Astrocyte (in vitro differentiated cells and primary cell): ENCODE results near the gene GPSM3. TPM values are rescaled to one million over a fixed set of nuclear protein-coding genes. Genes with fewer than 3 reads are reported as not detected.

Experiments used
- DNase-seq: peaks from one replicate; pipeline ENCODE4 v3.0.0-alpha.2; 2010; ENCODE audit warnings: low read depth
- FAIRE-seq: peaks from 2 replicates; lab custom pipeline; 2011; peaks lifted over from hg19 to GRCh38; lab: Jason Lieb, UNC
- H2AFZ ChIP-seq: 2 replicates; pipeline ENCODE4 v1.6.0; 2012; ENCODE audit warnings: low read depth, low read length, inconsistent platforms
- H3K27ac ChIP-seq: 2 replicates; pipeline ENCODE4 v1.5.1; 2011; ENCODE audit warnings: low read depth, low read length, inconsistent platforms
- H3K27me3 ChIP-seq: 2 replicates; pipeline ENCODE4 v1.6.0; 2011; ENCODE audit warnings: low read length, inconsistent platforms; ENCODE audit not compliant: insufficient read depth
- H3K36me3 ChIP-seq: 2 replicates; pipeline ENCODE4 v1.5.1; 2011; ENCODE audit warnings: low read length, inconsistent platforms; ENCODE audit not compliant: insufficient read depth
- H3K4me1 ChIP-seq: 2 replicates; pipeline ENCODE4 v1.5.1; 2011; ENCODE audit warnings: low read length, inconsistent platforms; ENCODE audit not compliant: insufficient read depth
- H3K4me2 ChIP-seq: 2 replicates; pipeline ENCODE4 v1.6.0; 2012; ENCODE audit warnings: low read length, inconsistent platforms
- H3K4me3 ChIP-seq: 2 replicates; pipeline ENCODE4 v1.5.1; 2011; ENCODE audit warnings: low read depth, mild to moderate bottlenecking, low read length, inconsistent platforms; ENCODE audit not compliant: insufficient read depth
- H3K79me2 ChIP-seq: 2 replicates; pipeline ENCODE4 v1.6.0; 2012; ENCODE audit warnings: mild to moderate bottlenecking, low read length, inconsistent platforms; ENCODE audit not compliant: insufficient read depth
- H3K9ac ChIP-seq: 2 replicates; pipeline ENCODE4 v1.6.0; 2012; ENCODE audit warnings: mild to moderate bottlenecking, low read length, inconsistent platforms
- H3K9me3 ChIP-seq: 2 replicates; pipeline ENCODE4 v1.5.1; 2012; ENCODE audit warnings: low read depth, mild to moderate bottlenecking, low read length, inconsistent platforms; ENCODE audit not compliant: insufficient read depth
- H4K20me1 ChIP-seq: 2 replicates; pipeline ENCODE4 v1.6.0; 2012; ENCODE audit warnings: low read length, inconsistent platforms; ENCODE audit not compliant: insufficient read depth
- H3K27ac Mint-ChIP-seq: one replicate; pipeline ENCODE4 v1.8.0; 2021; ENCODE audit warnings: mild to moderate bottlenecking, mixed read lengths; ENCODE audit not compliant: unreplicated experiment
- H3K27me3 Mint-ChIP-seq: one replicate; pipeline ENCODE4 v1.8.0; 2021; ENCODE audit warnings: low read depth, mixed read lengths; ENCODE audit not compliant: unreplicated experiment
- H3K36me3 Mint-ChIP-seq: one replicate; pipeline ENCODE4 v1.8.0; 2021; ENCODE audit warnings: low read depth, mixed read lengths; ENCODE audit not compliant: unreplicated experiment
- H3K4me1 Mint-ChIP-seq: one replicate; pipeline ENCODE4 v1.8.0; 2021; ENCODE audit warnings: low read depth, mixed read lengths; ENCODE audit not compliant: unreplicated experiment
- H3K4me3 Mint-ChIP-seq: one replicate; pipeline ENCODE4 v1.8.0; 2021; ENCODE audit warnings: mild to moderate bottlenecking, moderate library complexity, mixed read lengths; ENCODE audit not compliant: unreplicated experiment
- H3K9me3 Mint-ChIP-seq: one replicate; pipeline ENCODE4 v1.8.0; 2021; ENCODE audit warnings: mild to moderate bottlenecking, mixed read lengths; ENCODE audit not compliant: unreplicated experiment
- CTCF ChIP-seq: IDR thresholded peaks from 2 replicates; pipeline ENCODE4 v1.5.1; 2011; ENCODE audit warnings: low read depth, mild to moderate bottlenecking, inconsistent platforms, low read length, moderate library complexity; ENCODE audit not compliant: insufficient read depth
- EZH2 ChIP-seq: IDR thresholded peaks from 2 replicates; pipeline ENCODE4 v1.6.1; 2012; ENCODE audit warnings: mild to moderate bottlenecking, low read length, inconsistent platforms; ENCODE audit not compliant: insufficient read depth
- total RNA-seq: library from RNA; stranded (reverse); gene quantifications from 2 replicates; pipeline ENCODE4 v1.2.1, GENCODE V29; 2021

The GPSM3 gene
- total RNA-seq, 1 donor from 2014 or later, result 9.6 TPM

GRCh38 chr6:32203426-32204267 is 11.2 kb upstream of the GPSM3 start:
- Histone ChIP-seq H3K27me3 (no peaks in the 10 kb centered on the region), H2AFZ (no peak overlapping the region), H3K4me1 (no peaks in the 10 kb centered on the region), H3K36me3 (no peaks in the 10 kb centered on the region), H3K27ac (no peak overlapping the region), H3K9me3 (no peaks in the 10 kb centered on the region), H3K79me2 (no peaks in the 10 kb centered on the region), H3K9ac (no peak overlapping the region), H3K4me3 (no peak overlapping the region), H3K4me2 (no peak overlapping the region), H4K20me1 (no peaks in the 10 kb centered on the region)
- TF ChIP-seq CTCF, result no peak
- no peak for TF ChIP-seq EZH2
- Mint-ChIP-seq H3K36me3 (peaks cover 3% of the 10 kb centered on the region), H3K27ac (no peak overlapping the region), H3K4me1 (no peaks in the 10 kb centered on the region), H3K4me3 (no peak overlapping the region), H3K9me3 (peaks cover 2% of the 10 kb centered on the region), H3K27me3 (peaks cover 28% of the 10 kb centered on the region)
- FAIRE-seq (no peak), DNase-seq (no peak)

GRCh38 chr6:32202186-32202585 is 9.7 kb upstream of the GPSM3 start:
- H3K9me3 ChIP-seq, result no peaks in the 10 kb centered on the region
- no peak overlapping the region for H3K4me2 ChIP-seq
- Mint-ChIP-seq H3K27me3 (peaks cover 28% of the 10 kb centered on the region), H3K36me3 (peaks cover 3% of the 10 kb centered on the region), H3K4me1 (no peaks in the 10 kb centered on the region), H3K9me3 (peaks cover 2% of the 10 kb centered on the region), H3K4me3 (no peak overlapping the region), H3K27ac (no peak overlapping the region)
- no peak for FAIRE-seq
- H4K20me1 ChIP-seq, result no peaks in the 10 kb centered on the region
- H3K27me3 ChIP-seq, result no peaks in the 10 kb centered on the region
- H3K4me1 ChIP-seq, result peaks cover 2% of the 10 kb centered on the region
- H3K36me3 ChIP-seq, result no peaks in the 10 kb centered on the region
- TF ChIP-seq EZH2, result no peak
- no peak for TF ChIP-seq CTCF
- H3K9ac ChIP-seq, result no peak overlapping the region
- H3K4me3 ChIP-seq, result no peak overlapping the region
- no peaks in the 10 kb centered on the region for H3K79me2 ChIP-seq
- no peak overlapping the region for H2AFZ ChIP-seq
- no peak for DNase-seq
- H3K27ac ChIP-seq, result no peak overlapping the region
